ENCODE results near the gene ELOVL5. TPM values are rescaled to one million over a fixed set of nuclear protein-coding genes. Genes with fewer than 3 reads are reported as not detected.

The ELOVL5 gene
- total RNA-seq (ENCODE audit: low replicate concordance) = 34.8 and 96.5 TPM in 2 replicates

DNA sequence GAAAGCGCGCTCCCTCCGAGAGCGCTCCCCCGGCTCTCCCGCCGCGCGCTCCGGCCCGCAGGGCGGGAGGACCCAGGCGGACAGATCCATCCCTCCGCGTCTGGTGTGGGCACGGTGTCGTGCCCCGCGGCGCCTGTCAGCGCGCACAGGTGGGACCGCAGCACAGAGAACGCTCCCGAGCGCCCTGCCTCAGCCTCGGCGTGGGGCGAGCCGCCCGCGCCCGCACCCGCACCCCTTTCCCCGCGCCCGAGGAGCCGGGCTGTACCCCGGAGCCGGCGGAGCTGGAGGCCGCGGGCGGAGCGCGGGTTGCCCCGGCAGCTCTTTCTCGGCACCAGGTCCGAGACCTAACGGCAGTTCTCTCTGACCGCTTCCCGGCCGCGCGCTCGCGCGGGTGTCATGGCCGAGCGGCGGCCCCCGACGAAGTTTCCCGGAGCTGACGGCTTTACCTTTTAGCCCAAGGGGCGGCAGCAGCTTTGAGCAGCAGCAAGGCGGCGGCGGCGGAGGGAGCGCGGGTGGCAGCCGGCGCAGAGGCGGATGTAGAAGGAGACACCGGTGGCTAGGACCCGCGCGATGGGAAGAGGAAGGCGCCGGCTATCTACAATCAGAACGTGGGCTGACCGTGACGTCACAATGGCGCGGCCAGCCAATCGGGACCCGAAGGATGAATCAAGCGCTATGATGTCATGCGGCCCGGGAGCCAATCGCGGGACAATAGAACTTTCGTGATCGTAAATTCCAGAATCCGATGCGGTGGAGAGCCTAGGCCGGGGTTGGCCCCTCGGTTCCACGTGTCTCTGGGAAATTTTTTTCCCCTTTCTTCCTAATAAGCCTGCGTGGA, at the start of gene ELOVL5:
TSS of gene ELOVL5 (minus strand) at position 580 of the 838 bp plus-strand sequence. CDS start 53,251 bp downstream, outside the sequence.

Other genes starting within 250 kb of the ELOVL5 start
- gene GCM1, start 200.1 kb downstream of the ELOVL5 start, total RNA-seq (ENCODE audit: low replicate concordance) = not detected in 2 replicates
- 8.4 and 11.0 TPM in 2 replicates for gene GCLC, start 196.2 kb upstream of the ELOVL5 start, total RNA-seq (ENCODE audit: low replicate concordance)